Measurements from ENCODE around the gene ZEB2.

Gene ZEB2

GRCh38 chr2:144351687-144352086 is 168.2 kb downstream of the ZEB2 start:
- in situ Hi-C loops (cut with HindIII; ENCODE audit: low sequenced_read_pairs) = no loop called here
- no peak overlapping the region for H3K4me3 ChIP-seq (ENCODE audit: low read depth, low read length)
- no peak for DNase-seq (ENCODE audit: low read depth, low spot score)
- no peak for TF ChIP-seq CTCF (IDR thresholded peaks at IDR 0.05; ENCODE audit: low read depth, low read length)

- DNase-seq (ENCODE audit: low read depth, low spot score) = peak; percentile 81
- H3K4me3 ChIP-seq (ENCODE audit: low read depth, low read length) = no peak overlapping the region
- in situ Hi-C loops (cut with HindIII; ENCODE audit: low sequenced_read_pairs) = no loop called here
- no peak for TF ChIP-seq CTCF (IDR thresholded peaks at IDR 0.05; ENCODE audit: low read depth, low read length)
These were observed 169.6 kb downstream of the ZEB2 start for GRCh38 chr2:144350151-144350802.

GRCh38 chr2:144349674-144350073 is 170.2 kb downstream of the ZEB2 start:
- no peak for DNase-seq (ENCODE audit: low read depth, low spot score)
- no peak overlapping the region for H3K4me3 ChIP-seq (ENCODE audit: low read depth, low read length)
- in situ Hi-C loops (cut with HindIII; ENCODE audit: low sequenced_read_pairs) = no loop called here
- TF ChIP-seq CTCF (IDR thresholded peaks at IDR 0.05; ENCODE audit: low read depth, low read length) = no peak

GRCh38 chr2:144348846-144349245 is 171.1 kb downstream of the ZEB2 start:
- no peak for TF ChIP-seq CTCF (IDR thresholded peaks at IDR 0.05; ENCODE audit: low read depth, low read length)
- no peak overlapping the region for H3K4me3 ChIP-seq (ENCODE audit: low read depth, low read length)
- in situ Hi-C loops (cut with HindIII; ENCODE audit: low sequenced_read_pairs) = no loop called here
- no peak for DNase-seq (ENCODE audit: low read depth, low spot score)

GRCh38 chr2:144346229-144346628 is 173.7 kb downstream of the ZEB2 start:
- TF ChIP-seq CTCF (IDR thresholded peaks at IDR 0.05; ENCODE audit: low read depth, low read length) = no peak
- DNase-seq (ENCODE audit: low read depth, low spot score) = no peak
- no peak overlapping the region for H3K4me3 ChIP-seq (ENCODE audit: low read depth, low read length)
- in situ Hi-C loops (cut with HindIII; ENCODE audit: low sequenced_read_pairs) = no loop called here

GRCh38 chr2:144343145-144343544 is 176.8 kb downstream of the ZEB2 start:
- H3K4me3 ChIP-seq (ENCODE audit: low read depth, low read length) = no peak overlapping the region
- no peak for DNase-seq (ENCODE audit: low read depth, low spot score)
- TF ChIP-seq CTCF (IDR thresholded peaks at IDR 0.05; ENCODE audit: low read depth, low read length) = no peak
- in situ Hi-C loops (cut with HindIII; ENCODE audit: low sequenced_read_pairs) = no loop called here

Data from astrocyte of the spinal cord (primary cell).